H1 (cell line): Measurements from ENCODE around the gene DLK2. TPM values are rescaled to one million over a fixed set of nuclear protein-coding genes. Genes with fewer than 3 reads are reported as not detected.

Experiments
- CTCF ChIA-PET: fragments of 300-600 bp; sonication (Branson Sonifier 250); formaldehyde crosslinking; loops from one replicate; lab custom pipeline; 2021; ENCODE audit not compliant: partially characterized antibody; lab: Charles Lee
- POLR2A ChIA-PET: fragments of 300-600 bp; sonication (Branson Sonifier 250); formaldehyde crosslinking; loops from one replicate; lab custom pipeline; 2021; ENCODE audit warnings: inconsistent platforms; ENCODE audit not compliant: partially characterized antibody; lab: Charles Lee
- DNase-seq, 2 experiments: peaks; one replicate each; pipeline versions ENCODE4 v3.0.0 to v3.0.0-alpha.2; 2010 to 2022; ENCODE audit warnings: low spot score in 2 of 2, low read depth in 1 of 2, mixed read lengths in 1 of 2
- FAIRE-seq: peaks from 2 replicates; lab custom pipeline; 2011; peaks lifted over from hg19 to GRCh38; lab: Jason Lieb, UNC
- H2AFZ ChIP-seq: 2 replicates; pipeline ENCODE4 v1.8.1; 2012; ENCODE audit warnings: low read length, inconsistent platforms
- H2AK5ac ChIP-seq: 2 replicates; pipeline ENCODE4 v1.6.1; 2013; ENCODE audit warnings: low read depth, low read length
- H2BK120ac ChIP-seq: replicated peaks from 2 replicates; pipeline ENCODE3; 2013; ENCODE audit warnings: low read depth, low read length, inconsistent platforms
- H2BK12ac ChIP-seq: 2 replicates; pipeline ENCODE4 v1.6.1; 2013; ENCODE audit warnings: low read depth, low read length
- H2BK15ac ChIP-seq: 2 replicates; pipeline ENCODE4 v1.6.1; 2013; ENCODE audit warnings: low read length
- H2BK20ac ChIP-seq: 2 replicates; pipeline ENCODE4 v1.6.1; 2013; ENCODE audit warnings: low read length
- H2BK5ac ChIP-seq: 2 replicates; pipeline ENCODE4 v1.6.1; 2013; ENCODE audit warnings: low read depth, low read length
- H3K14ac ChIP-seq: 2 replicates; pipeline ENCODE4 v1.6.1; 2013; ENCODE audit warnings: inconsistent platforms; ENCODE audit not compliant: insufficient read length
- H3K18ac ChIP-seq: 2 replicates; pipeline ENCODE4 v1.6.1; 2013; ENCODE audit warnings: low read length; ENCODE audit errors: extremely low read depth
- H3K23ac ChIP-seq: 2 replicates; pipeline ENCODE4 v1.6.1; 2013; ENCODE audit warnings: inconsistent platforms; ENCODE audit not compliant: insufficient read length
- H3K23me2 ChIP-seq: 2 replicates; pipeline ENCODE4 v1.6.1; 2013; ENCODE audit warnings: low read depth, low read length
- H3K27ac ChIP-seq: 2 replicates; pipeline ENCODE4 v1.6.1; 2011; ENCODE audit warnings: low read depth, low read length, inconsistent platforms
- H3K27me3 ChIP-seq, 4 experiments: replicated peaks in 1 of 4; 1 replicate in 1 of 4; 2 replicates in 3 of 4; pipeline versions ENCODE4 v1.6.1 to v1.8.1; 2011 to 2013; ENCODE audit warnings: low read length in 3 of 4, mild to moderate bottlenecking in 3 of 4, inconsistent platforms in 2 of 4, mixed read lengths in 2 of 4, moderate library complexity in 1 of 4; ENCODE audit not compliant: control insufficient read depth in 3 of 4, insufficient read depth in 3 of 4; ENCODE audit errors: extremely low read depth in 1 of 4
- H3K36me3 ChIP-seq, 4 experiments: 2 replicates each; pipeline versions ENCODE4 v1.6.1 to v1.8.1; 2011 to 2013; ENCODE audit warnings: mild to moderate bottlenecking in 4 of 4, low read length in 3 of 4, moderate library complexity in 2 of 4, control low read depth in 1 of 4, inconsistent platforms in 1 of 4; ENCODE audit not compliant: insufficient read depth in 4 of 4, control insufficient read depth in 2 of 4
- H3K4ac ChIP-seq: replicated peaks from 2 replicates; pipeline ENCODE3; 2013; ENCODE audit warnings: low read length, low read depth, mixed read lengths, inconsistent platforms; ENCODE audit not compliant: insufficient read length
- H3K4me1 ChIP-seq, 4 experiments: replicated peaks in 1 of 4; 1 replicate in 1 of 4; 2 replicates in 3 of 4; pipeline versions ENCODE4 v1.6.1 to v1.8.1; 2011 to 2013; ENCODE audit warnings: low read length in 3 of 4, inconsistent platforms in 2 of 4, mixed read lengths in 1 of 4; ENCODE audit not compliant: insufficient read depth in 4 of 4, control insufficient read depth in 3 of 4
- H3K4me2 ChIP-seq, 2 experiments: 2 replicates each; pipeline versions ENCODE4 v1.6.1 to v1.8.1; 2011 to 2013; ENCODE audit warnings: low read depth in 2 of 2, low read length in 2 of 2, control low read depth in 1 of 2, inconsistent platforms in 1 of 2, mild to moderate bottlenecking in 1 of 2; ENCODE audit not compliant: insufficient read depth in 1 of 2
- H3K4me3 ChIP-seq, 4 experiments: fragments of 200-600, 300-600 bp in 1 of 4; sonication (generic), shearing (Covaris generic), sonication (Bioruptor Twin) in 1 of 4; 2 replicates each; pipeline versions ENCODE4 v1.5.1 to v1.8.1; 2011 to 2016; ENCODE audit warnings: low read length in 4 of 4, low read depth in 3 of 4, control low read depth in 2 of 4, inconsistent platforms in 2 of 4, mild to moderate bottlenecking in 2 of 4, mixed read lengths in 1 of 4, moderate library complexity in 1 of 4; ENCODE audit not compliant: insufficient read depth in 2 of 4; ENCODE audit errors: extremely low read depth in 1 of 4
- H3K56ac ChIP-seq: replicated peaks from 2 replicates; pipeline ENCODE3; 2013; ENCODE audit warnings: low read depth, mild to moderate bottlenecking, mixed read lengths, low read length, inconsistent platforms; ENCODE audit not compliant: insufficient read length
- H3K79me1 ChIP-seq: 2 replicates; pipeline ENCODE4 v1.6.1; 2013; ENCODE audit warnings: low read depth, low read length, control low read depth
- H3K79me2 ChIP-seq, 2 experiments: 2 replicates each; pipeline versions ENCODE4 v1.6.1 to v1.8.1; 2012 to 2013; ENCODE audit warnings: low read length in 2 of 2, mild to moderate bottlenecking in 2 of 2, inconsistent platforms in 1 of 2; ENCODE audit not compliant: insufficient read depth in 2 of 2, control insufficient read depth in 1 of 2
- H3K9ac ChIP-seq, 4 experiments: replicated peaks in 1 of 4; 1 replicate in 1 of 4; 2 replicates in 3 of 4; pipeline versions ENCODE4 v1.6.1 to v1.8.1; 2011 to 2013; ENCODE audit warnings: low read depth in 3 of 4, low read length in 3 of 4, control low read depth in 2 of 4, mild to moderate bottlenecking in 2 of 4, moderate library complexity in 2 of 4, inconsistent platforms in 1 of 4; ENCODE audit errors: extremely low read depth in 1 of 4
- H3K9me3 ChIP-seq, 2 experiments: 2 replicates each; pipeline versions ENCODE4 v1.6.1 to v1.8.1; 2012 to 2013; ENCODE audit warnings: mild to moderate bottlenecking in 2 of 2, moderate library complexity in 2 of 2, control low read depth in 1 of 2, inconsistent platforms in 1 of 2, low read depth in 1 of 2, low read length in 1 of 2, mixed read lengths in 1 of 2; ENCODE audit not compliant: insufficient read depth in 2 of 2
- H4K20me1 ChIP-seq, 2 experiments: replicated peaks in 1 of 2; 2 replicates each; pipeline versions ENCODE3 to v1.8.1; 2011 to 2013; ENCODE audit warnings: inconsistent platforms in 2 of 2, low read length in 2 of 2, mild to moderate bottlenecking in 1 of 2; ENCODE audit not compliant: insufficient read depth in 2 of 2, control insufficient read depth in 1 of 2
- H4K5ac ChIP-seq: 2 replicates; pipeline ENCODE4 v1.6.1; 2013; ENCODE audit warnings: low read length, low read depth, mixed read lengths, inconsistent platforms; ENCODE audit not compliant: insufficient read length
- H4K8ac ChIP-seq: 2 replicates; pipeline ENCODE4 v1.8.0; 2013; ENCODE audit warnings: mild to moderate bottlenecking, moderate library complexity, low read length, inconsistent platforms; ENCODE audit not compliant: insufficient read depth; ENCODE audit errors: extremely low read depth
- H4K91ac ChIP-seq: replicated peaks from 2 replicates; pipeline ENCODE3; 2013; ENCODE audit warnings: low read length, mixed read lengths, inconsistent platforms; ENCODE audit not compliant: insufficient read length
- CTCF ChIP-seq, 3 experiments: IDR thresholded peaks; 1 replicate in 2 of 3; 2 replicates in 1 of 3; pipeline versions ENCODE4 v1.5.1 to v1.6.1; 2011; ENCODE audit warnings: low read length in 3 of 3, mild to moderate bottlenecking in 3 of 3, inconsistent platforms in 2 of 3, low read depth in 1 of 3, moderate library complexity in 1 of 3; ENCODE audit not compliant: insufficient read depth in 1 of 3; ENCODE audit errors: control extremely low read depth in 1 of 3
- HDAC6 ChIP-seq: IDR thresholded peaks from one replicate; pipeline ENCODE4 v1.7.1; 2012; ENCODE audit warnings: low read depth, mild to moderate bottlenecking, inconsistent platforms, low read length, moderate library complexity
- POLR2AphosphoS5 ChIP-seq: IDR thresholded peaks from 2 replicates; pipeline ENCODE4 v1.6.1; 2011; ENCODE audit warnings: low read depth, low read length
- RFX5 ChIP-seq: IDR thresholded peaks from 2 replicates; pipeline ENCODE4 v1.6.1; 2011; ENCODE audit warnings: low read depth, low read length, improper control_type of control experiment, borderline replicate concordance
- WGBS, 2 experiments: shearing (Covaris generic) in 1 of 2; methylation state at CpG; one replicate each; pipeline versions ENCODE4 v1.1.6 to v1.1.7; 2013 to 2015; ENCODE audit warnings: low lambda C conversion rate in 2 of 2, mixed read lengths in 2 of 2, inconsistent platforms in 1 of 2, low coverage in 1 of 2, missing lambda C conversion rate in 1 of 2; ENCODE audit not compliant: insufficient replicate concordance in 2 of 2, insufficient coverage in 1 of 2, insufficient read length in 1 of 2; ENCODE audit errors: extremely low coverage in 1 of 2, missing lambda C conversion rate in 1 of 2; 5-methylcytosine and 5-hydroxymethylcytosine counted together
- polyA plus RNA-seq, 7 experiments: library from polyadenylated mRNA; depleted of rRNA in 3 of 7; stranded (reverse) in 5 of 7; unstranded in 2 of 7; fragments of >200 nt in 5 of 7; fragments of 200-250 nt in 2 of 7; gene quantifications; 1 replicate in 5 of 7; 2 replicates in 1 of 7; 4 replicates in 1 of 7; pipeline versions ENCODE4 v1.2.1 to v1.2.3, GENCODE V29; 2011 to 2013; ENCODE audit warnings: missing spikeins in 2 of 7, mixed read lengths in 2 of 7
- total RNA-seq: library from RNA; stranded (reverse); fragmentation: NEBNext Ultra II Directional; extraction: Animal tissue kit (Norgen Biotek cat#: 25700); gene quantifications from 2 replicates; pipeline ENCODE4 v1.2.1, GENCODE V29; 2021

The DLK2 gene
- total and polyA plus RNA-seq, 2 of the 8 experiments (the other 6 are each of a cell fraction or from before 2014, with no cell fraction given), result 0.37 to 0.80 TPM

DNA sequence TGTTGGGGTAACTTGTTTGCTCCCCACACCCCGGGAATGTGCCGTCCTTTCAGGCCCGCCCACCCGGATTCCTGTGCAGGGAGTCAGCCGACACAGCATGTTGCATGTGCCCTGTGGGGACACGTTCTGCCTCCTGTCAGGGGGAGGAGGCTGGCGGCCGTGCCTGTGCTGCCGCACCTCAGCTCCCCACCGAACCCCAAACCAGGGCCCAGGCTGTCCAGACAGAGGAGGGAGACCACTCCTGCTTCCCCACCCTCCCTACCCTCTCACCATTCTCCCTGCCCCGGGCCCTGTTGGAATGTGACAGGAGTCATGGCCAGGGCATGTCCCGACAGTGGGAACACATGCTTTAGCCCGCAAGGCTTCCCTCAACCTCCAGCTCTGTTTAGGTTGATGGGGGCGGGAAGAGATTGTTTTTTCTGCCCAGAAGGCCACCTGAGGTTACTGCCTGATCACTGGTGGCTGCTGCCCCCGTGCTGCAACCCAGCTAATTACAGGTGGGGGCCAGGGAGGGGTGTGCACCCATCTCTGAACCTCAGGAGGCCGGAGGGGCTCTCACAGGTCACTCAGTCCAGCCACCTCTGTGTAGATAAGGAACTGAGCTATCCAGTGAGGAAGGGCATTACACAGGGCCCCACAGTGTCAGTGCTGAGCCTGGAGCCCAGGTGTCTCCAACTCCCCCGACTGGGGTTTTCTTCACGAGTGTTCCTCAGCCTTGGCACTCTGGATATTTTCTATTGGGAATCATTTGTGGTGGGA is 41.2 kb upstream of the DLK2 start:
- FAIRE-seq (no peak), DNase-seq (peak in 1 of 2 experiments; percentile 72)
- Histone ChIP-seq H4K5ac (no peak overlapping the region), H3K36me3 (peaks cover 11 to 31% (median 22%) of the 10 kb centered on the region in 4 experiments; a peak in 7 of 8 replicates), H3K4me3 (no peak overlapping the region), H2AK5ac (no peak overlapping the region), H2BK120ac (no peak overlapping the region), H4K91ac (no peak overlapping the region), H3K4ac (no peak overlapping the region), H3K14ac (no peak overlapping the region), H2BK5ac (no peak overlapping the region; the same call in 1 of the 2 replicates), H4K20me1 (peaks cover 10 to 24% of the 10 kb centered on the region in 2 experiments), H3K56ac (no peak overlapping the region), H3K9me3 (no peaks in the 10 kb centered on the region), H2BK12ac (no peak overlapping the region), H3K23me2 (no peaks in the 10 kb centered on the region), H3K18ac (no peak overlapping the region), H3K79me2 (peaks cover 4 to 41% of the 10 kb centered on the region in 2 experiments; a peak in 3 of 4 replicates), H2BK15ac (no peak overlapping the region), H2AFZ (no peak overlapping the region), H2BK20ac (no peak overlapping the region), H3K23ac (no peak overlapping the region), H4K8ac (no peak overlapping the region), H3K27ac (no peak overlapping the region), H3K4me2 (peak overlapping the region in 1 of 2 experiments; percentile 18; a peak in 1 of 4 replicates), H3K27me3 (no peaks in the 10 kb centered on the region), H3K9ac (no peak overlapping the region), H3K4me1 (peaks cover 7 to 19% (median 11%) of the 10 kb centered on the region in 4 experiments), H3K79me1 (peaks cover 19% of the 10 kb centered on the region; the same call in 1 of the 2 replicates)
- ChIA-PET CTCF (interaction anchor here (0.6 to 32.9 kb wide), 25 partner anchors 4 to 1196 kb away, joined by 3 to 536 read pairs (median 5); partner anchors contain the start of genes DLK2, DNPH1, LRRC73 and TJAP1), POLR2A (interaction anchor here (0.7 to 5.6 kb wide), 12 partner anchors 9 to 53 kb away, joined by 3 to 27 read pairs (median 4); partner anchors contain the start of genes DLK2, LRRC73, POLR1C and TJAP1)
- 66% methylated on average over 18 of the region's 18 CpGs; no CpG with 5 or more reads in 1 of the 2 experiments for WGBS, 2 experiments
- TF ChIP-seq HDAC6 (no peak), RFX5 (no peak), POLR2AphosphoS5 (no peak), CTCF (IDR thresholded peaks at IDR 0.05; ENCODE audit: control extremely low read depth in 1 of 3, insufficient read depth in 1 of 3, low read depth in 1 of 3, low read length in 3 of 3) (peak; percentile 71 to 88 (median 79))
